Measurements from ENCODE around the gene SPSB4.

GRCh38 chr3:141052201-141053069, 1.3 kb downstream of the SPSB4 start:
- no peak for TF ChIP-seq EP300 (IDR thresholded peaks at IDR 0.05; ENCODE audit: low read depth)
- no peak for TF ChIP-seq CTCF (IDR thresholded peaks at IDR 0.05)

Measured in transverse colon (tissue), 3 donors.